Liver (tissue), 9 donors: ENCODE results near the gene GADL1. TPM values are rescaled to one million over a fixed set of nuclear protein-coding genes. Genes with fewer than 3 reads are reported as not detected.

Experiments used
- DNase-seq: peaks from one replicate; pipeline ENCODE4 v3.0.0-alpha.2; 2017; ENCODE audit warnings: low spot score
- H3K27ac ChIP-seq, 2 donors: one replicate each; pipeline ENCODE4 v1.7.0; 2013; ENCODE audit warnings: inconsistent platforms in 2 of 2, low read length in 2 of 2, control low read depth in 1 of 2, low read depth in 1 of 2, mild to moderate bottlenecking in 1 of 2
- H3K27me3 ChIP-seq, 4 donors: one replicate each; pipeline versions ENCODE4 v1.6.1 to v1.7.0; 2013; ENCODE audit warnings: low read length in 3 of 4, inconsistent platforms in 1 of 4, mild to moderate bottlenecking in 1 of 4, moderate library complexity in 1 of 4; ENCODE audit not compliant: control insufficient read depth in 4 of 4, insufficient read depth in 4 of 4
- H3K36me3 ChIP-seq, 4 donors: one replicate each; pipeline versions ENCODE4 v1.6.1 to v1.7.0; 2013; ENCODE audit warnings: low read length in 3 of 4, mild to moderate bottlenecking in 3 of 4, low read depth in 1 of 4, moderate library complexity in 1 of 4; ENCODE audit not compliant: control insufficient read depth in 4 of 4, insufficient read depth in 3 of 4
- H3K4me1 ChIP-seq, 4 donors: one replicate each; pipeline versions ENCODE4 v1.6.1 to v1.7.0; 2013; ENCODE audit warnings: low read length in 3 of 4, mild to moderate bottlenecking in 3 of 4, moderate library complexity in 1 of 4; ENCODE audit not compliant: control insufficient read depth in 4 of 4, insufficient read depth in 4 of 4
- H3K4me3 ChIP-seq, 3 donors: one replicate each; pipeline versions ENCODE4 v1.6.1 to v1.7.0; 2013; ENCODE audit warnings: low read length in 3 of 3, control low read depth in 1 of 3, low read depth in 1 of 3, mild to moderate bottlenecking in 1 of 3
- H3K9ac ChIP-seq, 2 donors: one replicate each; pipeline ENCODE4 v1.7.0; 2013; ENCODE audit warnings: low read length in 2 of 2, mild to moderate bottlenecking in 2 of 2, moderate library complexity in 2 of 2, control low read depth in 1 of 2, low read depth in 1 of 2
- H3K9me3 ChIP-seq, 4 donors: one replicate each; pipeline versions ENCODE4 v1.6.1 to v1.7.0; 2013; ENCODE audit warnings: low read length in 3 of 4; ENCODE audit not compliant: control insufficient read depth in 4 of 4
- CTCF ChIP-seq: fragments of 150-350 bp; IDR thresholded peaks from 2 replicates; pipeline ENCODE4 v1.5.1; 2017; ENCODE audit warnings: improper control_type of control experiment, low read depth, low read length; ENCODE audit not compliant: missing input control
- EGR1 ChIP-seq, 2 donors: IDR thresholded peaks; 2 replicates each; pipeline ENCODE4 v1.6.1; 2016 to 2018; ENCODE audit warnings: antibody characterized with exemption in 2 of 2, low read depth in 2 of 2
- FOXA1 ChIP-seq: IDR thresholded peaks from 2 replicates; pipeline ENCODE4 v1.6.1; 2016; ENCODE audit warnings: antibody characterized with exemption
- GABPA ChIP-seq, 2 donors: IDR thresholded peaks in 1 of 2; conservative IDR thresholded peaks in 1 of 2; 2 replicates each; pipeline ENCODE4 v1.6.1; 2016; ENCODE audit warnings: antibody characterized with exemption in 2 of 2, mild to moderate bottlenecking in 1 of 2, moderate library complexity in 1 of 2
- HNF4A ChIP-seq, 2 donors: conservative IDR thresholded peaks; 2 replicates each; pipeline ENCODE4 v1.6.1; 2016; ENCODE audit warnings: antibody characterized with exemption in 2 of 2, mild to moderate bottlenecking in 2 of 2
- HNF4G ChIP-seq: IDR thresholded peaks from 2 replicates; pipeline ENCODE4 v1.6.1; 2016; ENCODE audit warnings: antibody characterized with exemption
- MAX ChIP-seq: IDR thresholded peaks from 2 replicates; pipeline ENCODE4 v1.6.1; 2016; ENCODE audit warnings: antibody characterized with exemption
- NR2F2 ChIP-seq: IDR thresholded peaks from 2 replicates; pipeline ENCODE4 v1.6.1; 2016; ENCODE audit warnings: antibody characterized with exemption
- RAD21 ChIP-seq, 2 donors: IDR thresholded peaks; 2 replicates each; pipeline ENCODE4 v1.6.1; 2016; ENCODE audit warnings: antibody characterized with exemption in 2 of 2, mild to moderate bottlenecking in 2 of 2
- RXRA ChIP-seq, 2 donors: IDR thresholded peaks; 2 replicates each; pipeline ENCODE4 v1.6.1; 2017 to 2018; ENCODE audit warnings: antibody characterized with exemption in 2 of 2, mild to moderate bottlenecking in 1 of 2
- SP1 ChIP-seq: IDR thresholded peaks from 2 replicates; pipeline ENCODE4 v1.6.1; 2018; ENCODE audit warnings: antibody characterized with exemption, mild to moderate bottlenecking
- TAF1 ChIP-seq: conservative IDR thresholded peaks from 2 replicates; pipeline ENCODE4 v1.6.1; 2016; ENCODE audit warnings: antibody characterized with exemption, mild to moderate bottlenecking
- YY1 ChIP-seq: IDR thresholded peaks from 2 replicates; pipeline ENCODE4 v1.6.1; 2016; ENCODE audit warnings: antibody characterized with exemption, mild to moderate bottlenecking
- WGBS: extraction: QIAGEN DNeasy Blood & Tissue Kit; methylation state at CpG from one replicate; pipeline ENCODE4 v1.1.7; 2013; 5-methylcytosine and 5-hydroxymethylcytosine counted together
- polyA plus RNA-seq, 2 donors: library from polyadenylated mRNA; stranded (reverse) in 1 of 2; unstranded in 1 of 2; fragments of 200-250 nt in 1 of 2; fragments of >200 nt in 1 of 2; fragmentation: Nextera tagmentation in 1 of 2; extraction: Ambion mirVana in 1 of 2; gene quantifications; one replicate each; pipeline versions ENCODE4 v1.2.1 to v1.2.3, GENCODE V29; 2013 to 2015
- total RNA-seq, 2 donors: library from RNA; depleted of rRNA; stranded (reverse); fragments of >200 nt; gene quantifications; one replicate each; pipeline ENCODE4 v1.2.3, GENCODE V29; 2014
- TF ChIP-seq, protein P1 (sequence below): IDR thresholded peaks from 2 replicates; pipeline ENCODE4 v1.6.1; 2016; ENCODE audit warnings: antibody characterized with exemption
- TF ChIP-seq, protein P2 (sequence below): IDR thresholded peaks from 2 replicates; pipeline ENCODE4 v1.6.1; 2016; ENCODE audit warnings: antibody characterized with exemption, mild to moderate bottlenecking
- TF ChIP-seq, protein P3 (sequence below): IDR thresholded peaks from 2 replicates; pipeline ENCODE4 v1.6.1; 2016; ENCODE audit warnings: antibody characterized with exemption
- donor health status: healthy.
- donor health status: healthy.
- donor health status: healthy.
- donor health status: healthy.
- donor health status: healthy.

GADL1 gene
- total and polyA plus RNA-seq, 4 donors = not detected

DNA sequence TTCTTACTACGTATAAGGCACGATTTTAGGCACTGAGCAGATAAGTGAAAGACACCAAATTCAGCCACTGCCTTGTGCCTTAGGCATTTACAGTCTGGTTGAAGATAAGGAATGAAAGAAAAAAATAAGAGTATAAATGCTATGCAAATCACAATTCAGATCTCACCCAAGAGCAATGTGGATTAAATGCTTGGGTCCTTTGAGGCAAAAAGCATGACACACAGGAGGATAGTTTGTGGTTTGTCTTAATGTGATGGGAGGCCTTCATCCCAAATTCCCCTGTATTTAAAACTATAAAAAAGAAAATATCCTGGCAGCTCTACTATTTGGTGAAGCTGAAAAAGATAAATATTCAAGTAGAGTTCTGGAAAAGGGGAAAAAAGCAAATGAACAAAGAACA lies 208.3 kb downstream of the GADL1 start:
- DNase-seq = no peak
- no peak for TF ChIP-seq FOXA1
- TF ChIP-seq, protein P1, sequence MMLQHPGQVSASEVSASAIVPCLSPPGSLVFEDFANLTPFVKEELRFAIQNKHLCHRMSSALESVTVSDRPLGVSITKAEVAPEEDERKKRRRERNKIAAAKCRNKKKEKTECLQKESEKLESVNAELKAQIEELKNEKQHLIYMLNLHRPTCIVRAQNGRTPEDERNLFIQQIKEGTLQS = no peak
- no peak for TF ChIP-seq YY1
- TF ChIP-seq EGR1 (IDR thresholded peaks at IDR 0.05; ENCODE audit: low read depth in 2 of 2) = no peak
- TF ChIP-seq NR2F2 = no peak
- TF ChIP-seq HNF4A (conservative IDR thresholded peaks at IDR 0.05) = no peak
- no peak for TF ChIP-seq SP1
- TF ChIP-seq, protein P2, sequence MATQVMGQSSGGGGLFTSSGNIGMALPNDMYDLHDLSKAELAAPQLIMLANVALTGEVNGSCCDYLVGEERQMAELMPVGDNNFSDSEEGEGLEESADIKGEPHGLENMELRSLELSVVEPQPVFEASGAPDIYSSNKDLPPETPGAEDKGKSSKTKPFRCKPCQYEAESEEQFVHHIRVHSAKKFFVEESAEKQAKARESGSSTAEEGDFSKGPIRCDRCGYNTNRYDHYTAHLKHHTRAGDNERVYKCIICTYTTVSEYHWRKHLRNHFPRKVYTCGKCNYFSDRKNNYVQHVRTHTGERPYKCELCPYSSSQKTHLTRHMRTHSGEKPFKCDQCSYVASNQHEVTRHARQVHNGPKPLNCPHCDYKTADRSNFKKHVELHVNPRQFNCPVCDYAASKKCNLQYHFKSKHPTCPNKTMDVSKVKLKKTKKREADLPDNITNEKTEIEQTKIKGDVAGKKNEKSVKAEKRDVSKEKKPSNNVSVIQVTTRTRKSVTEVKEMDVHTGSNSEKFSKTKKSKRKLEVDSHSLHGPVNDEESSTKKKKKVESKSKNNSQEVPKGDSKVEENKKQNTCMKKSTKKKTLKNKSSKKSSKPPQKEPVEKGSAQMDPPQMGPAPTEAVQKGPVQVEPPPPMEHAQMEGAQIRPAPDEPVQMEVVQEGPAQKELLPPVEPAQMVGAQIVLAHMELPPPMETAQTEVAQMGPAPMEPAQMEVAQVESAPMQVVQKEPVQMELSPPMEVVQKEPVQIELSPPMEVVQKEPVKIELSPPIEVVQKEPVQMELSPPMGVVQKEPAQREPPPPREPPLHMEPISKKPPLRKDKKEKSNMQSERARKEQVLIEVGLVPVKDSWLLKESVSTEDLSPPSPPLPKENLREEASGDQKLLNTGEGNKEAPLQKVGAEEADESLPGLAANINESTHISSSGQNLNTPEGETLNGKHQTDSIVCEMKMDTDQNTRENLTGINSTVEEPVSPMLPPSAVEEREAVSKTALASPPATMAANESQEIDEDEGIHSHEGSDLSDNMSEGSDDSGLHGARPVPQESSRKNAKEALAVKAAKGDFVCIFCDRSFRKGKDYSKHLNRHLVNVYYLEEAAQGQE = no peak
- TF ChIP-seq CTCF = no peak
- Histone ChIP-seq H3K27me3 (no peaks in the 10 kb centered on the region), H3K4me1 (peaks cover 3 to 18% (median 12%) of the 10 kb centered on the region in 4 donors), H3K9me3 (no peaks in the 10 kb centered on the region), H3K36me3 (peaks cover 0 to 15% (median 5%) of the 10 kb centered on the region in 4 donors), H3K4me3 (no peak overlapping the region), H3K27ac (no peak overlapping the region), H3K9ac (no peak overlapping the region)
- WGBS = 95% methylated on average over 2 of the region's 2 CpGs

GRCh38 chr3:30685267-30685667 lies 209.2 kb downstream of the GADL1 start:
- Histone ChIP-seq H3K36me3 (peaks cover 0 to 10% (median 3%) of the 10 kb centered on the region in 4 donors), H3K9me3 (no peaks in the 10 kb centered on the region), H3K4me3 (no peak overlapping the region), H3K4me1 (peaks cover 3 to 15% (median 12%) of the 10 kb centered on the region in 4 donors), H3K9ac (no peak overlapping the region), H3K27ac (no peak overlapping the region), H3K27me3 (no peaks in the 10 kb centered on the region)
- TF ChIP-seq FOXA1 = no peak
- no peak for TF ChIP-seq HNF4A (conservative IDR thresholded peaks at IDR 0.05)
- TF ChIP-seq TAF1 = no peak
- no peak for TF ChIP-seq HNF4G
- no peak for TF ChIP-seq RXRA (IDR thresholded peaks at IDR 0.05)
- TF ChIP-seq, protein P1 = no peak
- TF ChIP-seq RAD21 (IDR thresholded peaks at IDR 0.05) = no peak
- no peak for TF ChIP-seq NR2F2
- no peak for TF ChIP-seq GABPA (IDR thresholded peaks at IDR 0.05 in 1 of 2, conservative IDR thresholded peaks at IDR 0.05 in 1 of 2)
- TF ChIP-seq, protein P3, sequence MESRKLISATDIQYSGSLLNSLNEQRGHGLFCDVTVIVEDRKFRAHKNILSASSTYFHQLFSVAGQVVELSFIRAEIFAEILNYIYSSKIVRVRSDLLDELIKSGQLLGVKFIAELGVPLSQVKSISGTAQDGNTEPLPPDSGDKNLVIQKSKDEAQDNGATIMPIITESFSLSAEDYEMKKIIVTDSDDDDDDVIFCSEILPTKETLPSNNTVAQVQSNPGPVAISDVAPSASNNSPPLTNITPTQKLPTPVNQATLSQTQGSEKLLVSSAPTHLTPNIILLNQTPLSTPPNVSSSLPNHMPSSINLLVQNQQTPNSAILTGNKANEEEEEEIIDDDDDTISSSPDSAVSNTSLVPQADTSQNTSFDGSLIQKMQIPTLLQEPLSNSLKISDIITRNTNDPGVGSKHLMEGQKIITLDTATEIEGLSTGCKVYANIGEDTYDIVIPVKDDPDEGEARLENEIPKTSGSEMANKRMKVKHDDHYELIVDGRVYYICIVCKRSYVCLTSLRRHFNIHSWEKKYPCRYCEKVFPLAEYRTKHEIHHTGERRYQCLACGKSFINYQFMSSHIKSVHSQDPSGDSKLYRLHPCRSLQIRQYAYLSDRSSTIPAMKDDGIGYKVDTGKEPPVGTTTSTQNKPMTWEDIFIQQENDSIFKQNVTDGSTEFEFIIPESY = no peak
- no peak for TF ChIP-seq SP1
- TF ChIP-seq MAX = no peak
- TF ChIP-seq CTCF = no peak
- TF ChIP-seq YY1 = no peak
- DNase-seq = no peak
- WGBS = 93% methylated on average over 2 of the region's 2 CpGs
